HepG2 (cell line): Measurements from ENCODE around the gene PLPPR3. TPM values are rescaled to one million over a fixed set of nuclear protein-coding genes. Genes with fewer than 3 reads are reported as not detected.

Experiments
- CAMTA2 ChIP-seq: sonication (generic); formaldehyde crosslinking; IDR thresholded peaks from 2 replicates; pipeline ENCODE4 v1.4.0; 2020; ENCODE audit warnings: mild to moderate bottlenecking, missing genetic modification reagents, borderline replicate concordance
- FOXA1 ChIP-seq, 2 experiments: fragments of 450-650 bp in 1 of 2; sonication (generic) in 1 of 2; formaldehyde crosslinking in 1 of 2; IDR thresholded peaks; 2 replicates each; pipeline versions ENCODE4 v1.4.0 to v1.6.1; 2016 to 2020; ENCODE audit warnings: missing genetic modification reagents in 1 of 2
- GZF1 ChIP-seq: sonication (generic); formaldehyde crosslinking; IDR thresholded peaks from 2 replicates; pipeline ENCODE4 v1.5.1; 2020; ENCODE audit warnings: mild to moderate bottlenecking, missing genetic modification reagents
- HMGXB4 ChIP-seq, 2 experiments: sonication (generic) in 1 of 2; formaldehyde crosslinking in 1 of 2; IDR thresholded peaks; 2 replicates each; pipeline versions ENCODE4 v1.4.0 to v1.6.1; 2018 to 2020; ENCODE audit warnings: missing genetic modification reagents in 2 of 2, borderline replicate concordance in 1 of 2, low read depth in 1 of 2, mild to moderate bottlenecking in 1 of 2, missing biosample characterization in 1 of 2
- HOMEZ ChIP-seq: IDR thresholded peaks from 2 replicates; pipeline ENCODE4 v1.6.1; 2016; ENCODE audit warnings: low read depth
- KLF11 ChIP-seq: IDR thresholded peaks from 2 replicates; pipeline ENCODE4 v1.6.1; 2016; ENCODE audit warnings: missing compliant biosample characterization
- PLRG1 ChIP-seq: fragments of 450-650 bp; conservative IDR thresholded peaks from 2 replicates; pipeline ENCODE4 v1.6.1; 2016
- SALL1 ChIP-seq: sonication (generic); formaldehyde crosslinking; IDR thresholded peaks from 2 replicates; pipeline ENCODE4 v1.8.0; 2022; ENCODE audit warnings: mild to moderate bottlenecking, missing genetic modification reagents
- SOX5 ChIP-seq: IDR thresholded peaks from 2 replicates; pipeline ENCODE4 v1.6.1; 2016; ENCODE audit warnings: borderline replicate concordance
- SP140L ChIP-seq: sonication (generic); formaldehyde crosslinking; IDR thresholded peaks from 2 replicates; pipeline ENCODE4 v1.4.0; 2020; ENCODE audit warnings: missing genetic modification reagents, borderline replicate concordance
- SRSF4 ChIP-seq: fragments of 200-400 bp; formaldehyde crosslinking; IDR thresholded peaks from one replicate; pipeline ENCODE4 v1.6.1; 2018; ENCODE audit warnings: mild to moderate bottlenecking, low read depth, low read length, moderate library complexity; ENCODE audit not compliant: poor library complexity, severe bottlenecking
- SRY ChIP-seq: sonication (generic); formaldehyde crosslinking; IDR thresholded peaks from 2 replicates; pipeline ENCODE4 v1.8.0; 2022; ENCODE audit warnings: mild to moderate bottlenecking, missing genetic modification reagents
- TOPORS ChIP-seq: sonication (generic); formaldehyde crosslinking; IDR thresholded peaks from 2 replicates; pipeline ENCODE4 v1.8.0; 2023; ENCODE audit warnings: mild to moderate bottlenecking, missing genetic modification reagents
- YEATS2 ChIP-seq: sonication (generic); formaldehyde crosslinking; IDR thresholded peaks from 2 replicates; pipeline ENCODE4 v1.4.0; 2020; ENCODE audit warnings: missing genetic modification reagents, borderline replicate concordance
- ZEB1 ChIP-seq: IDR thresholded peaks from 2 replicates; pipeline ENCODE4 v1.6.1; 2012; ENCODE audit warnings: mild to moderate bottlenecking, low read depth, inconsistent platforms; ENCODE audit not compliant: insufficient replicate concordance
- ZFP41 ChIP-seq: sonication (generic); formaldehyde crosslinking; IDR thresholded peaks from 2 replicates; pipeline ENCODE4 v1.4.0; 2020; ENCODE audit warnings: mild to moderate bottlenecking, missing genetic modification reagents, borderline replicate concordance
- ZNF18 ChIP-seq: sonication (generic); formaldehyde crosslinking; IDR thresholded peaks from 2 replicates; pipeline ENCODE4 v1.8.0; 2022; ENCODE audit warnings: mild to moderate bottlenecking, missing genetic modification reagents; ENCODE audit not compliant: insufficient replicate concordance
- ZNF260 ChIP-seq: sonication (generic); formaldehyde crosslinking; IDR thresholded peaks from 2 replicates; pipeline ENCODE4 v1.4.0; 2020; ENCODE audit warnings: missing genetic modification reagents, low read depth, mild to moderate bottlenecking, borderline replicate concordance
- ZNF292 ChIP-seq: sonication (generic); formaldehyde crosslinking; IDR thresholded peaks from 2 replicates; pipeline ENCODE4 v1.8.1; 2022; ENCODE audit warnings: mild to moderate bottlenecking, low read depth, missing genetic modification reagents, borderline replicate concordance
- ZNF367 ChIP-seq: sonication (generic); formaldehyde crosslinking; IDR thresholded peaks from 2 replicates; pipeline ENCODE4 v1.4.0; 2020; ENCODE audit warnings: missing genetic modification reagents, borderline replicate concordance
- ZNF530 ChIP-seq: sonication (generic); formaldehyde crosslinking; IDR thresholded peaks from 2 replicates; pipeline ENCODE4 v1.5.0; 2020; ENCODE audit warnings: low read depth, mild to moderate bottlenecking, missing genetic modification reagents
- ZNF564 ChIP-seq: sonication (generic); formaldehyde crosslinking; IDR thresholded peaks from 2 replicates; pipeline ENCODE4 v1.8.1; 2023; ENCODE audit warnings: mild to moderate bottlenecking, missing genetic modification reagents
- ZNF660 ChIP-seq: sonication (generic); formaldehyde crosslinking; IDR thresholded peaks from 2 replicates; pipeline ENCODE4 v1.5.1; 2020; ENCODE audit warnings: mild to moderate bottlenecking, low read depth, missing genetic modification reagents, borderline replicate concordance
- ZNF674 ChIP-seq: sonication (generic); formaldehyde crosslinking; IDR thresholded peaks from 2 replicates; pipeline ENCODE4 v1.5.0; 2020; ENCODE audit warnings: low read depth, mild to moderate bottlenecking, missing genetic modification reagents
- ZSCAN29 ChIP-seq: sonication (generic); formaldehyde crosslinking; conservative IDR thresholded peaks from 2 replicates; pipeline ENCODE4 v1.4.0; 2020; ENCODE audit warnings: mild to moderate bottlenecking, missing genetic modification reagents
- polyA plus RNA-seq, 8 experiments: library from polyadenylated mRNA; depleted of rRNA in 3 of 8; stranded (reverse) in 7 of 8; unstranded in 1 of 8; fragments of >200 nt; fragmentation: Illumina TruSeq in 4 of 8; extraction: Trizol in 4 of 8; gene quantifications; 2 replicates each; pipeline versions ENCODE4 v1.2.1 to v1.2.3, GENCODE V29; 2011 to 2016; ENCODE audit warnings: low read depth in 4 of 8, missing spikeins in 1 of 8, mixed read lengths in 1 of 8; ENCODE audit not compliant: insufficient read depth in 1 of 8
- total RNA-seq, 5 experiments: library from RNA; depleted of rRNA; stranded (reverse); fragments of >200 nt; fragmentation: Illumina TruSeq; extraction: Trizol; gene quantifications; 2 replicates each; pipeline ENCODE4 v1.2.3, GENCODE V29; 2016; ENCODE audit warnings: low read depth in 1 of 5

PLPPR3 gene
- total and polyA plus RNA-seq, 2 of the 13 experiments (the other 11 are each of a cell fraction or from before 2014, with no cell fraction given): 0.07 to 0.16 TPM

- TF ChIP-seq ZNF292 (CRISPR knock-in tag): 0 out of 2 replicates have a peak, but pooled peaks have one; percentile 51
- TF ChIP-seq CAMTA2 (CRISPR knock-in tag): no peak
- no peak; the same call in 1 of the 2 replicates for TF ChIP-seq SRY (CRISPR knock-in tag)
- TF ChIP-seq PLRG1: no peak
- TF ChIP-seq ZEB1: peak; percentile 66
- no peak for TF ChIP-seq TOPORS (CRISPR knock-in tag)
- TF ChIP-seq SOX5 (CRISPR knock-in tag): no peak
- peak; percentile 53; the same call in 1 of the 2 replicates for TF ChIP-seq HOMEZ
- no peak for TF ChIP-seq FOXA1 (IDR thresholded peaks at IDR 0.05)
- TF ChIP-seq FOXA1 (CRISPR knock-in tag; IDR thresholded peaks at IDR 0.05): 0 out of 2 replicates have a peak, but pooled peaks have one; percentile 20
- no peak for TF ChIP-seq GZF1 (CRISPR knock-in tag)
- TF ChIP-seq ZNF660: no peak
- no peak for TF ChIP-seq ZFP41 (CRISPR knock-in tag)
- TF ChIP-seq KLF11 (CRISPR knock-in tag): no peak
- TF ChIP-seq YEATS2 (CRISPR knock-in tag): no peak
- no peak for TF ChIP-seq SP140L (CRISPR knock-in tag)
- no peak for TF ChIP-seq ZNF564
- no peak for TF ChIP-seq ZNF367 (CRISPR knock-in tag)
- no peak for TF ChIP-seq ZNF260 (CRISPR knock-in tag)
- TF ChIP-seq ZNF674 (CRISPR knock-in tag): no peak
- TF ChIP-seq ZNF18: peak; percentile 37
- 0 out of 2 replicates have a peak, but pooled peaks have one; percentile 1 for TF ChIP-seq ZSCAN29 (CRISPR knock-in tag)
- TF ChIP-seq HMGXB4 (CRISPR knock-in tag; IDR thresholded peaks at IDR 0.05; ENCODE audit: borderline replicate concordance in 1 of 2, low read depth in 1 of 2): peak in 1 of 2 experiments; percentile 66; a peak in 2 of 4 replicates
- TF ChIP-seq SRSF4: no peak
- no peak for TF ChIP-seq ZNF530 (CRISPR knock-in tag)
- TF ChIP-seq SALL1 (CRISPR knock-in tag): no peak; the same call in 1 of the 2 replicates
Measured at GRCh38 chr19:788983-789700, 32.6 kb downstream of the PLPPR3 start (continued).
